ENCODE measurements around the gene UQCRC1. TPM values are rescaled to one million over a fixed set of nuclear protein-coding genes. Genes with fewer than 3 reads are reported as not detected.

UQCRC1 gene
- total RNA-seq, 1 experiment from 2014 or later = 314 TPM

- DNase-seq (ENCODE audit: low read depth) = no peak
Observed at GRCh38 chr3:48599077-48599501, 10.4 kb downstream of the UQCRC1 start.

GRCh38 chr3:48598323-48599076 is 10.9 kb downstream of the UQCRC1 start:
- DNase-seq (ENCODE audit: low read depth) = peak; percentile 96

DNA sequence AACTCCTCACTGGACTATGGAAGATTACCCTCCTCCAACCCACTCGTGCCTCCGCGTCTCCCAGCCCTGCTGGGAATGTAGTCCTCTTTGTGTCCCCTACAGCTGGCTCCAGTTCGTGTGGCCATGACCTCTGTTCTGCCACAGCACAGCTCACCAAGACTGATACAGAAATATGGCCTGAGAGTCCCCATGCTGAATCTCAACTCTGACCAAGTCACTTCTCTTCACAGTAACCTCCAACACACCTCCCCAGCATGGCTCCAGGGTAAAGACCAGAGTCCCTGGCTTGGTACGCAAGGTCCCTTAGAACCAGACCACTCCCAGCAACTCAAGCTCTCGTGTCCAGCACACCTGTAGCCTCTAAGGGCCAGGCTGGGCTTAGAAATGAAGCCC is 12.0 kb downstream of the UQCRC1 start:
- no peak for DNase-seq (ENCODE audit: low read depth)

DNA sequence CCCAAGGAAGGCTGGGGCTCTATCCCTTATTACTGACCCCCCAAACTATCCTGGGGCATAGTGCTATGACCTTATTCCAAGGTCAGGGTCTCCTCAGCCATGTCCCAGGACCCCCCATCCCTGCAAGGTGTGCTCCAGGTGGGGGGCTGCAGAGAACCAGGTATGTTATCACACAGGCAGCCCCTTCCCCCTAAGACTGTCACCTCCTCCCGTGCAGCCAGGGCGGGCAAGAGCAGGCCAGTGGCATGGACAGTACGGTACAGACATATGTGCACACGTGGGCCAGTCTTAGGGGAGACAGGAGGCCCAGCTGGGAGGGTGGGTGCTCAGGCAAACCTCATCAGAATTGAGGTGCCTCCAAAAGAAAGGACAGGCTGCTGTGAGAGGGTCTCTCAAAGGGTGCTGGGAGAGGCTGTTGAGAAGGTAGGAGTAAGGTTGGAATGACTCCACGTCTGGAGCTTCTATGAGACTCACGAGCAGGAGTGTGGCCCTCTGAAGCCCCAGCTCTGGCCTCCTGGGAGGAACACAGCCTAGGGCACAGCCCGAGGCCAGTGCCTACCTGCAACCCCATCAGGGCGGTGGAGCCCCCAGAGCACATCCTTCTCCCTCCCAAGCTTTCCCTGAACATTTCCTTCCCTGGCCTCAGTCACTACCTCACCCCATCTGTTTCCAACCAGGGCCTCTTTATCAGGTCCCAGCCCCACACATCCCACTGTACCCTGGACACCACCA is 12.6 kb downstream of the UQCRC1 start:
- no peak for DNase-seq (ENCODE audit: low read depth)

DNA sequence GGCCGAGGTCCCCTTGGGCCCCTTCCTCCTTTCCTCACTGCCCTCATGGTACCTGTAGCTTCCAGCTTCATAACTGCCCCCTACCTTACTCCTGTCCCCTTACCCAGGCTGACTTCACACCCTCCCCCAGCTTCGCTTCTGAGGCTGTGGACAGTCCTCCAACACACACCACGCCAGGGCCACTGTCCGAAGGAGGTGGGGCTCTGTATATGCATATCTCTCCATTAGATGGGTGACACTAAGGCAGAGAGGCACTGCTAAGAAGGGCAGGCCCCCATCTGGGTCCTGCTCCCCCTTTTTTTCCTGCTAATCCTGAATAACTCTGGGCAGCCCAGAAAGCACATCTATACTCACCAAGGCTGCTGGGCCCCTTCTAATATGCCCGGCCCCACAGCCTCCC is 13.3 kb downstream of the UQCRC1 start:
- DNase-seq (ENCODE audit: low read depth) = peak; percentile 27

DNA sequence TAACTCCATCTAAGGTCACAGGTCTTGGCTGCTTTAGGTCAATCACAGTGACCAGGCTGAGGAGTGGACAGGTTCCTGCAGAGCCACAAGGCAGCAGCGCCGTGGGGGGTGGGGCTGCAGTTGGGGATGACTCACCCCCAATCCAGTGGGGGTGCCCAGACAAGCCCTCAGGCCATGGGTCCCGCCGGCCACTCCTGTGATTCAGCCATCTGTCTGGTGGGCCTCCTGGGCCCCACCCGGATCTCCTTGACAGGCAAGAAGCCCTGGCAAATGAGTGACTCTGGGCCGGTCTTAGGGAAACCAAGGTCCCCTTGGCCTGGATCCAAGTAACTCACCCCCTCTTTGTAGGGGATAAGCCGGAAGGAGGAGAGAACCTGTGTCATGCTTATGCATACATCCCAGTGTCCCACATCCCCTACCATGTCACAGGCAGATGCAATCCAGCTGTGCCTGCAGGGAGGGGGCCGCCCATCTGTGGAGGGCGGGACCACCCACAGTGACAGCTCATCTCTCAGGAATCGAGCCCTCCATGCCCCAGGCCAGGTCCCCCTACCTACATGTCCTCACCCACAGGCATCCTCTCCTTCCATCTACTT is 13.8 kb downstream of the UQCRC1 start:
- peak; percentile 96 for DNase-seq (ENCODE audit: low read depth)

- DNase-seq (ENCODE audit: low read depth) = no peak
Observed at GRCh38 chr3:48595075-48595525, 14.3 kb downstream of the UQCRC1 start, which contains the start of gene COL7A1. Gene COL7A1 (minus strand): TSS chr3:48595329. CDS start chr3:48595159, 170 bp downstream.

- DNase-seq (ENCODE audit: low read depth) = peak; percentile 18
Observed at GRCh38 chr3:48594417-48595049, 14.9 kb downstream of the UQCRC1 start.

GRCh38 chr3:48593337-48593736 is 16.1 kb downstream of the UQCRC1 start:
- no peak for DNase-seq (ENCODE audit: low read depth)

GRCh38 chr3:48592519-48593087 is 16.8 kb downstream of the UQCRC1 start:
- no peak for DNase-seq (ENCODE audit: low read depth)

DNA sequence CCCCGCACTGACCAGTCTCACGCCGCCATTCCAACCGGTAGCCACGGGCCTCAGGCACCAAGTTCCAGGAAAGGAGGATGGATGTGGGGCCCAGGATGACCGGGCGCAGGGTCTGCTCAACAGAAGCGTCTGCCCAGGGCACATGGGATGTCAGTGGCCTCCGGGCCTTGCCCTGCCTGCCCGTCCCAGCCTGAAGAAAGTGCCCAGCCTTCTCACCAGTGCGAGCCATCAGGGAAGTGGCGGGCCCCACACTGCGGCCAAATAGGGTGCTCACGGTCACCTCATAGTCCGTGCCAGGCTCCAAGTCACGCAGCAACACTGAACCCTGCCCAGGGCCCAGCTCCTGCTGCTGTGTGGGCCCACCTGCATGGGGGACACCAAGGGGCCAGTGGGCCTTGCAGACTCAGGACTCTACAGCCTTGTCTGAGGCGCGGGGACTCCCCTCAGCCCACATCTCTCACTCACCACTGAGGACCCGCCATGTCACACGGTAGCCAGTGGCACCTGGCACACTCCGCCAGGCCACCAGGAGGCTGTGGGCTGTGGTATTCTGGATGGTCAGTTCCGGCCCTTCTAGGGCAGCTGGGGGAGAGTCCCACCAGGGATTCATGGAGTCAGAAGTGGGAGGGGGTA is 17.4 kb downstream of the UQCRC1 start:
- DNase-seq (ENCODE audit: low read depth) = no peak

- DNase-seq (ENCODE audit: low read depth) = no peak
Observed at GRCh38 chr3:48591436-48591835, 18.0 kb downstream of the UQCRC1 start.

- DNase-seq (ENCODE audit: low read depth) = no peak
Observed at GRCh38 chr3:48588230-48588629, 21.2 kb downstream of the UQCRC1 start.

DNA sequence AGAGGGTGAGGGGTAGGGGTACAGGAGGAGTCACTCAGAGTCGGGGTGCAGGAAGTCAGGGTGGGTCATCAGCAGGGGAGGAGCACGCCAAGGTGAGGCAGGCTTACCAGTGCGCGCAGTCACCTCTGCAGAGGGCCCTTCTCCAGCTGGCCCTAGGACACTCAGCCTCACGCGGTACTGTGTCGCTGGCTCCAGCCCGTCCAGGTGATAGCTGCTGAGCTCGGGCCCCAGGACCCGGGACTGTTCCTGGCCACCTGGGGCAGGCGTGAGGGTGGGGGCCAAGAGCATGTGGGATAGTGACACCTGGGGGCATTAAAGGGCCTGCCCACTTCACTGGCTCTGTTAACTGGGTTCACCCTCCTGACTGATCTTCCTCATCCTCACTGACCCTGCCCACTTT is 21.8 kb downstream of the UQCRC1 start:
- no peak for DNase-seq (ENCODE audit: low read depth)

DNA sequence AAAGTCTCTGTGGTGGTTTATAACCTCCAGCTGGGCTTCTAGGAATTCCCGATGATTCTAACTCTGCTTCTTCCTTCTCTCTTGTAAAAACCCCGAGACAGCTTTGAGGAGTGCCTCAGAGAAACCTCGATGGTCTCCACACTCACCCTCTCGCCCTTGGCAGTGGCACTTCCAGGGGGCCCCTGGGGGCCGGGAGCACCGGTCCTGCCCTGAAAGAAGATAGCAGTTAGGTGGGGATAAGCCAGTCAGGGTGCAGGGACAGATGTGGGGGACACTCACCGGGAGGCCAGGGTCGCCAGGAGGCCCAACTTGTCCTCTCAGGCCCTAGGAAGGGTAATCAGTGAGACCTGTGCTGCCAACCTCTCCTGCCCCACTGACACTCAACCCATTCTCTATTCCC is 24.0 kb downstream of the UQCRC1 start:
- DNase-seq (ENCODE audit: low read depth) = no peak

- DNase-seq (ENCODE audit: low read depth) = no peak
Observed at GRCh38 chr3:48584836-48585235, 24.6 kb downstream of the UQCRC1 start.

DNA sequence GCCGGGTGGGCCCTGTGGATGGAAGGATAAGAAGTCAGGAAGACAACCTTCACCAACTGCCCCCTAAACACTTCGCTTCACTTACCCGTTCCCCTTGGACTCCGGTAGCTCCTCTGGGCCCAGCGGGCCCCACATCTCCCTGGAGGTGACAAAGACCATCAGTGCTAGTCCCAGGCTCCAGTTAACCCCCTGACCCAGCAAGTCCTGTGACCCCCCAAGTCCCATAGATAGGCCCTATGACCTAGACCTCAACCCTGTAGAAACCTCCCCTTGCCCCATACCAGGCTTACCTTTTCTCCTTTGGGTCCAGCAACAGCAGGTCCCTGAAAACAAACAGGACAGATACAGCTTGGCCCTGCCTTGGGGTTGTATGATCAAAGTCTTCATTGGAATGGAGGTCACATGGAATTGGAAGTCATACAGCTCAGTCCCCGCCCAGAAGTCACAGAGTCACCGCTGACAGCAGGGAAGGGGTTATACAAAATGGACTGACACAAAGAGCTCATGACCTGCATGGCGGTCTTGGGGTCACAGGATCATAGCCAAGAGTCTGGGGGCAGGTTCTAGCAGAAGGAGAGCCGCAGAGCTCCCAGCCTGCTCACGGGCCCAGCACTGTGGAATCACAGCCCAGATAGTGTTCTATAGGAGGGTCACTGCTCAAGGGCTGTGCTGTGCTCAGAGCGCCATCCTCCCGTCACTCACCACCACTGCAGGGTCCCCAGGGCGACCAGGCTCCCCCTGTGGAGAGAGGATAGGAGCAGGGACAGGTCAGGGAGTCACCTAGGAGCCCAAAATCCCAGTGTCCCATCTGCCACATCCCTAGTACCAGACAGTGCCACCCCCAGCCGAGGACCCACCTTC is 27.6 kb downstream of the UQCRC1 start:
- no peak for DNase-seq (ENCODE audit: low read depth)

DNA sequence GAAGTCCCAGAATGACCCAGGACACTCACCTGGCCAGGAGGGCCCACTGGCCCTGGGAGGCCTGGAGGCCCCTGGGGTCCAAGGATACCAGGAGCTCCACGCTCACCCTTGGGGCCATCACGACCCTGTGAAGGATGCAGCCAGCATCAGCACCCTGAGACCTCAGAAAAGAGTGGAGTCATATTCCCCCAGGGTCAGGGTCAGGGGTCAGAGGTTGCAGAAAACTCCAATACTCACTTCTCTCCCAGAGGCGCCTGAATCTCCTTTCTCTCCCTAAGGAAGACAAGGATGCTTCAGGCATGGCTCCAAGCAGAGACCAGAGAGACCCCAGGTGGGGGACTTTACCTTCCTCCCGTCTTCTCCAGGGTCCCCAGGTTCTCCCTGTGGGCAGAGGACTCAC is 32.8 kb downstream of the UQCRC1 start:
- no peak for DNase-seq (ENCODE audit: low read depth)

- no peak for DNase-seq (ENCODE audit: low read depth)
Observed at GRCh38 chr3:48575366-48575765, 34.1 kb downstream of the UQCRC1 start.

GRCh38 chr3:48573973-48574585 is 35.4 kb downstream of the UQCRC1 start:
- no peak for DNase-seq (ENCODE audit: low read depth)
